HepG2 (cell line): ENCODE measurements around the gene MLF1. TPM values are rescaled to one million over a fixed set of nuclear protein-coding genes. Genes with fewer than 3 reads are reported as not detected.

ENCODE experiments used
- ATF7 ChIP-seq, 2 experiments: fragments of 450-650 bp in 1 of 2; sonication (generic) in 1 of 2; formaldehyde crosslinking in 1 of 2; IDR thresholded peaks; 2 replicates each; pipeline versions ENCODE4 v1.4.0 to v1.6.1; 2016 to 2020; ENCODE audit warnings: antibody characterized with exemption in 1 of 2, mild to moderate bottlenecking in 1 of 2, missing genetic modification reagents in 1 of 2
- E2F2 ChIP-seq: sonication (generic); formaldehyde crosslinking; IDR thresholded peaks from 2 replicates; pipeline ENCODE4 v1.4.0; 2020; ENCODE audit warnings: missing genetic modification reagents, borderline replicate concordance
- FOXM1 ChIP-seq: sonication (generic); formaldehyde crosslinking; IDR thresholded peaks from 2 replicates; pipeline ENCODE4 v1.5.0; 2020; ENCODE audit warnings: missing genetic modification reagents
- HHEX ChIP-seq: IDR thresholded peaks from 2 replicates; pipeline ENCODE4 v1.6.1; 2016; ENCODE audit warnings: control low read depth
- HNF4A ChIP-seq: sonication (generic); formaldehyde crosslinking; IDR thresholded peaks from 2 replicates; pipeline ENCODE4 v1.4.0; 2020; ENCODE audit warnings: missing genetic modification reagents
- KLF15 ChIP-seq: sonication (generic); formaldehyde crosslinking; IDR thresholded peaks from 2 replicates; pipeline ENCODE4 v1.8.1; 2023; ENCODE audit warnings: borderline replicate concordance, mild to moderate bottlenecking, inconsistent platforms, missing genetic modification reagents, mixed read lengths
- RFXANK ChIP-seq: IDR thresholded peaks from 2 replicates; pipeline ENCODE4 v1.6.1; 2016
- RXRB ChIP-seq: IDR thresholded peaks from 2 replicates; pipeline ENCODE4 v1.6.1; 2016; ENCODE audit warnings: borderline replicate concordance, missing genetic modification reagents, missing compliant biosample characterization
- SCMH1 ChIP-seq: sonication (generic); formaldehyde crosslinking; IDR thresholded peaks from 2 replicates; pipeline ENCODE4 v1.9.0; 2021; ENCODE audit warnings: missing genetic modification reagents, mild to moderate bottlenecking, borderline replicate concordance
- SOX5 ChIP-seq: IDR thresholded peaks from 2 replicates; pipeline ENCODE4 v1.6.1; 2016; ENCODE audit warnings: borderline replicate concordance
- SUZ12 ChIP-seq: fragments of 150-350 bp; IDR thresholded peaks from 2 replicates; pipeline ENCODE4 v1.6.1; 2014; ENCODE audit warnings: low read depth, low read length
- ZFP41 ChIP-seq: sonication (generic); formaldehyde crosslinking; IDR thresholded peaks from 2 replicates; pipeline ENCODE4 v1.4.0; 2020; ENCODE audit warnings: mild to moderate bottlenecking, missing genetic modification reagents, borderline replicate concordance
- ZKSCAN8 ChIP-seq: IDR thresholded peaks from 2 replicates; pipeline ENCODE4 v1.6.1; 2016; ENCODE audit warnings: borderline replicate concordance, missing genetic modification reagents, missing compliant biosample characterization
- ZNF484 ChIP-seq: sonication (generic); formaldehyde crosslinking; IDR thresholded peaks from 2 replicates; pipeline ENCODE4 v1.5.1; 2020; ENCODE audit warnings: mild to moderate bottlenecking, low read depth, missing genetic modification reagents, borderline replicate concordance
- ZNF530 ChIP-seq: sonication (generic); formaldehyde crosslinking; IDR thresholded peaks from 2 replicates; pipeline ENCODE4 v1.5.0; 2020; ENCODE audit warnings: low read depth, mild to moderate bottlenecking, missing genetic modification reagents
- ZNF563 ChIP-seq: sonication (generic); formaldehyde crosslinking; IDR thresholded peaks from 2 replicates; pipeline ENCODE4 v1.8.0; 2022; ENCODE audit warnings: mild to moderate bottlenecking, moderate library complexity, missing genetic modification reagents
- ZNF691 ChIP-seq: sonication (generic); formaldehyde crosslinking; IDR thresholded peaks from 2 replicates; pipeline ENCODE4 v1.4.0; 2020; ENCODE audit warnings: missing genetic modification reagents, low read depth, mild to moderate bottlenecking, borderline replicate concordance
- ZZZ3 ChIP-seq: sonication (generic); formaldehyde crosslinking; IDR thresholded peaks from 2 replicates; pipeline ENCODE4 v1.4.0; 2020; ENCODE audit warnings: missing genetic modification reagents, mild to moderate bottlenecking, borderline replicate concordance
- polyA plus RNA-seq, 8 experiments: library from polyadenylated mRNA; depleted of rRNA in 3 of 8; stranded (reverse) in 7 of 8; unstranded in 1 of 8; fragments of >200 nt; fragmentation: Illumina TruSeq in 4 of 8; extraction: Trizol in 4 of 8; gene quantifications; 2 replicates each; pipeline versions ENCODE4 v1.2.1 to v1.2.3, GENCODE V29; 2011 to 2016; ENCODE audit warnings: low read depth in 4 of 8, missing spikeins in 1 of 8, mixed read lengths in 1 of 8; ENCODE audit not compliant: insufficient read depth in 1 of 8
- total RNA-seq, 5 experiments: library from RNA; depleted of rRNA; stranded (reverse); fragments of >200 nt; fragmentation: Illumina TruSeq; extraction: Trizol; gene quantifications; 2 replicates each; pipeline ENCODE4 v1.2.3, GENCODE V29; 2016; ENCODE audit warnings: low read depth in 1 of 5
- TF ChIP-seq, protein P1 (sequence below), 2 experiments: sonication (generic) in 1 of 2; formaldehyde crosslinking in 1 of 2; IDR thresholded peaks; 2 replicates each; pipeline versions ENCODE4 v1.5.1 to v1.6.1; 2011 to 2020; ENCODE audit warnings: borderline replicate concordance in 1 of 2, low read depth in 1 of 2, low read length in 1 of 2, mild to moderate bottlenecking in 1 of 2, missing genetic modification reagents in 1 of 2, moderate library complexity in 1 of 2
- TF ChIP-seq, protein P2 (sequence below): sonication (generic); formaldehyde crosslinking; IDR thresholded peaks from 2 replicates; pipeline ENCODE4 v1.4.0; 2020; ENCODE audit warnings: missing genetic modification reagents, borderline replicate concordance

The MLF1 gene
- total and polyA plus RNA-seq, 2 of the 13 experiments (the other 11 are each of a cell fraction or from before 2014, with no cell fraction given) = 0.88 to 1.0 TPM

- TF ChIP-seq ATF7 (IDR thresholded peaks at IDR 0.05) (no peak), ATF7 (CRISPR knock-in tag; IDR thresholded peaks at IDR 0.05) (no peak), SUZ12 (no peak), ZNF563 (no peak), HNF4A (CRISPR knock-in tag) (peak; percentile 79), ZNF484 (CRISPR knock-in tag) (no peak), FOXM1 (CRISPR knock-in tag) (no peak), E2F2 (CRISPR knock-in tag) (no peak), HHEX (CRISPR knock-in tag) (no peak), ZKSCAN8 (CRISPR knock-in tag) (no peak), ZZZ3 (CRISPR knock-in tag) (no peak), ZFP41 (CRISPR knock-in tag) (no peak), RXRB (CRISPR knock-in tag) (peak; percentile 51; the same call in 1 of the 2 replicates), ZNF530 (CRISPR knock-in tag) (no peak), KLF15 (CRISPR knock-in tag) (no peak), SCMH1 (CRISPR knock-in tag) (no peak), RFXANK (CRISPR knock-in tag) (no peak), SOX5 (CRISPR knock-in tag) (peak; percentile 34; the same call in 1 of the 2 replicates), ZNF691 (no peak)
- TF ChIP-seq, protein P1, sequence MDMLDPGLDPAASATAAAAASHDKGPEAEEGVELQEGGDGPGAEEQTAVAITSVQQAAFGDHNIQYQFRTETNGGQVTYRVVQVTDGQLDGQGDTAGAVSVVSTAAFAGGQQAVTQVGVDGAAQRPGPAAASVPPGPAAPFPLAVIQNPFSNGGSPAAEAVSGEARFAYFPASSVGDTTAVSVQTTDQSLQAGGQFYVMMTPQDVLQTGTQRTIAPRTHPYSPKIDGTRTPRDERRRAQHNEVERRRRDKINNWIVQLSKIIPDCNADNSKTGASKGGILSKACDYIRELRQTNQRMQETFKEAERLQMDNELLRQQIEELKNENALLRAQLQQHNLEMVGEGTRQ (IDR thresholded peaks at IDR 0.05; ENCODE audit: low read depth, low read length) = no peak
- TF ChIP-seq, protein P1 (CRISPR knock-in tag; IDR thresholded peaks at IDR 0.05; ENCODE audit: borderline replicate concordance) = peak; percentile 54; the same call in 1 of the 2 replicates
- TF ChIP-seq, protein P2, sequence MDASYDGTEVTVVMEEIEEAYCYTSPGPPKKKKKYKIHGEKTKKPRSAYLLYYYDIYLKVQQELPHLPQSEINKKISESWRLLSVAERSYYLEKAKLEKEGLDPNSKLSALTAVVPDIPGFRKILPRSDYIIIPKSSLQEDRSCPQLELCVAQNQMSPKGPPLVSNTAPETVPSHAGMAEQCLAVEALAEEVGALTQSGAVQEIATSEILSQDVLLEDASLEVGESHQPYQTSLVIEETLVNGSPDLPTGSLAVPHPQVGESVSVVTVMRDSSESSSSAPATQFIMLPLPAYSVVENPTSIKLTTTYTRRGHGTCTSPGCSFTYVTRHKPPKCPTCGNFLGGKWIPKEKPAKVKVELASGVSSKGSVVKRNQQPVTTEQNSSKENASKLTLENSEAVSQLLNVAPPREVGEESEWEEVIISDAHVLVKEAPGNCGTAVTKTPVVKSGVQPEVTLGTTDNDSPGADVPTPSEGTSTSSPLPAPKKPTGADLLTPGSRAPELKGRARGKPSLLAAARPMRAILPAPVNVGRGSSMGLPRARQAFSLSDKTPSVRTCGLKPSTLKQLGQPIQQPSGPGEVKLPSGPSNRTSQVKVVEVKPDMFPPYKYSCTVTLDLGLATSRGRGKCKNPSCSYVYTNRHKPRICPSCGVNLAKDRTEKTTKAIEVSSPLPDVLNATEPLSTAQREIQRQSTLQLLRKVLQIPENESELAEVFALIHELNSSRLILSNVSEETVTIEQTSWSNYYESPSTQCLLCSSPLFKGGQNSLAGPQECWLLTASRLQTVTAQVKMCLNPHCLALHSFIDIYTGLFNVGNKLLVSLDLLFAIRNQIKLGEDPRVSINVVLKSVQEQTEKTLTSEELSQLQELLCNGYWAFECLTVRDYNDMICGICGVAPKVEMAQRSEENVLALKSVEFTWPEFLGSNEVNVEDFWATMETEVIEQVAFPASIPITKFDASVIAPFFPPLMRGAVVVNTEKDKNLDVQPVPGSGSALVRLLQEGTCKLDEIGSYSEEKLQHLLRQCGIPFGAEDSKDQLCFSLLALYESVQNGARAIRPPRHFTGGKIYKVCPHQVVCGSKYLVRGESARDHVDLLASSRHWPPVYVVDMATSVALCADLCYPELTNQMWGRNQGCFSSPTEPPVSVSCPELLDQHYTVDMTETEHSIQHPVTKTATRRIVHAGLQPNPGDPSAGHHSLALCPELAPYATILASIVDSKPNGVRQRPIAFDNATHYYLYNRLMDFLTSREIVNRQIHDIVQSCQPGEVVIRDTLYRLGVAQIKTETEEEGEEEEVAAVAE (CRISPR knock-in tag) = no peak
Observed at GRCh38 chr3:158552124-158552523, 18.9 kb upstream of the MLF1 start (continued).
